K562 (cell line): Measurements from ENCODE around the gene BMI1. TPM values are rescaled to one million over a fixed set of nuclear protein-coding genes. Genes with fewer than 3 reads are reported as not detected.
A peak's percentile ranks its signal among the peaks of the same experiment; 100 is the strongest.

Source experiments
- CCAR2 ChIP-seq: fragments of 200-400 bp; formaldehyde crosslinking; IDR thresholded peaks from 2 replicates; pipeline ENCODE4 v1.6.1; 2017; ENCODE audit warnings: mild to moderate bottlenecking, low read depth, low read length
- FOXJ2 ChIP-seq: fragments of 200-800 bp; sonication (Bioruptor generic); IDR thresholded peaks from 2 replicates; pipeline ENCODE4 v1.6.1; 2016; ENCODE audit warnings: missing genetic modification characterization, missing compliant biosample characterization
- FOXK1 ChIP-seq: sonication (generic); formaldehyde crosslinking; IDR thresholded peaks from 2 replicates; pipeline ENCODE4 v1.8.0; 2022; ENCODE audit warnings: missing genetic modification reagents, mild to moderate bottlenecking, borderline replicate concordance
- MCM7 ChIP-seq, 2 experiments: fragments of 450-650 bp; IDR thresholded peaks; 2 replicates each; pipeline ENCODE4 v1.6.1; 2016 to 2018
- RNF2 ChIP-seq: sonication (generic); IDR thresholded peaks from 2 replicates; pipeline ENCODE4 v1.6.1; 2016
- SAP30 ChIP-seq: fragments of 200-600 bp; sonication (generic); IDR thresholded peaks from 2 replicates; pipeline ENCODE4 v1.6.1; 2012; ENCODE audit warnings: borderline replicate concordance, low read depth, mild to moderate bottlenecking, moderate library complexity, low read length, control low read depth, inconsistent platforms; ENCODE audit not compliant: insufficient read depth, poor library complexity, severe bottlenecking
- SLC30A9 ChIP-seq: fragments of 250-450 bp; sonication (Bioruptor Pico); IDR thresholded peaks from 2 replicates; pipeline ENCODE4 v1.8.0; 2022; ENCODE audit warnings: mild to moderate bottlenecking, moderate library complexity
- SMAD3 ChIP-seq: fragments of 450-650 bp; formaldehyde crosslinking; conservative IDR thresholded peaks from 2 replicates; pipeline ENCODE4 v1.4.0; 2020; ENCODE audit warnings: mild to moderate bottlenecking
- SMARCB1 ChIP-seq: IDR thresholded peaks from 2 replicates; pipeline ENCODE4 v1.6.1; 2011; ENCODE audit warnings: improper control_type of control experiment, low read depth; ENCODE audit not compliant: insufficient read length
- TAF15 ChIP-seq: fragments of 200-400 bp; formaldehyde crosslinking; IDR thresholded peaks from 2 replicates; pipeline ENCODE4 v1.6.1; 2017; ENCODE audit warnings: mild to moderate bottlenecking, low read depth, low read length, moderate library complexity
- ZNF212 ChIP-seq: fragments of 450-650 bp; formaldehyde crosslinking; IDR thresholded peaks from 2 replicates; pipeline ENCODE4 v1.4.0; 2020; ENCODE audit warnings: mild to moderate bottlenecking
- ZNF445 ChIP-seq: fragments of 250-450 bp; sonication (Bioruptor Pico); IDR thresholded peaks from 2 replicates; pipeline ENCODE4 v1.4.0; 2020; ENCODE audit warnings: low read depth, mild to moderate bottlenecking, moderate library complexity
- ZNF79 ChIP-seq: fragments of 250-450 bp; sonication (Bioruptor Pico); IDR thresholded peaks from 2 replicates; pipeline ENCODE4 v1.4.0; 2020; ENCODE audit warnings: low read depth, mild to moderate bottlenecking, moderate library complexity
- polyA plus RNA-seq, 8 experiments: library from polyadenylated mRNA; depleted of rRNA in 4 of 8; stranded (reverse) in 5 of 8; unstranded in 3 of 8; fragments of >200 nt; fragmentation: Nextera tagmentation in 2 of 8; fragmentation: Illumina TruSeq in 1 of 8; extraction: Ambion mirVana in 2 of 8; extraction: Trizol in 1 of 8; gene quantifications; 2 replicates each; pipeline versions ENCODE4 v1.2.1 to v1.2.3, GENCODE V29; 2011 to 2014; ENCODE audit warnings: inconsistent platforms in 1 of 8, missing spikeins in 1 of 8
- total RNA-seq, 7 experiments: library from RNA; depleted of rRNA in 6 of 7; stranded (reverse); fragments of >200 nt in 6 of 7; fragmentation: Illumina TruSeq in 2 of 7; extraction: Trizol in 2 of 7; gene quantifications; 2 replicates each; pipeline versions ENCODE4 v1.2.1 to v1.2.3, GENCODE V29; 2011 to 2021; ENCODE audit warnings: low replicate concordance in 1 of 7
- TF ChIP-seq, protein P1 (sequence below): fragments of 250-450 bp; sonication (Bioruptor Pico); IDR thresholded peaks from 2 replicates; pipeline ENCODE4 v1.5.0; 2021; ENCODE audit warnings: mild to moderate bottlenecking, moderate library complexity
- TF ChIP-seq, protein P2 (sequence below): fragments of 450-650 bp; IDR thresholded peaks from 2 replicates; pipeline ENCODE4 v1.6.1; 2014; ENCODE audit warnings: low read depth, mild to moderate bottlenecking, moderate library complexity, borderline replicate concordance
- TF ChIP-seq, protein P3 (sequence below): fragments of 450-650 bp; IDR thresholded peaks from one replicate; pipeline ENCODE4 v1.6.1; 2018; ENCODE audit warnings: mild to moderate bottlenecking, moderate library complexity; ENCODE audit not compliant: partially characterized antibody
- TF ChIP-seq, protein P4 (sequence below): sonication (generic); formaldehyde crosslinking; IDR thresholded peaks from 2 replicates; pipeline ENCODE4 v1.8.0; 2023; ENCODE audit warnings: mild to moderate bottlenecking, missing genetic modification reagents
- TF ChIP-seq, protein P5 (sequence below): fragments of 450-650 bp; formaldehyde crosslinking; IDR thresholded peaks from 2 replicates; pipeline ENCODE4 v1.4.0; 2020; ENCODE audit warnings: mild to moderate bottlenecking, mixed read lengths

BMI1 gene
- total and polyA plus RNA-seq, 9 of the 15 experiments (the other 6 are each of a cell fraction or from before 2014, with no cell fraction given), result 21.4 to 103 (median 70.8) TPM

DNA sequence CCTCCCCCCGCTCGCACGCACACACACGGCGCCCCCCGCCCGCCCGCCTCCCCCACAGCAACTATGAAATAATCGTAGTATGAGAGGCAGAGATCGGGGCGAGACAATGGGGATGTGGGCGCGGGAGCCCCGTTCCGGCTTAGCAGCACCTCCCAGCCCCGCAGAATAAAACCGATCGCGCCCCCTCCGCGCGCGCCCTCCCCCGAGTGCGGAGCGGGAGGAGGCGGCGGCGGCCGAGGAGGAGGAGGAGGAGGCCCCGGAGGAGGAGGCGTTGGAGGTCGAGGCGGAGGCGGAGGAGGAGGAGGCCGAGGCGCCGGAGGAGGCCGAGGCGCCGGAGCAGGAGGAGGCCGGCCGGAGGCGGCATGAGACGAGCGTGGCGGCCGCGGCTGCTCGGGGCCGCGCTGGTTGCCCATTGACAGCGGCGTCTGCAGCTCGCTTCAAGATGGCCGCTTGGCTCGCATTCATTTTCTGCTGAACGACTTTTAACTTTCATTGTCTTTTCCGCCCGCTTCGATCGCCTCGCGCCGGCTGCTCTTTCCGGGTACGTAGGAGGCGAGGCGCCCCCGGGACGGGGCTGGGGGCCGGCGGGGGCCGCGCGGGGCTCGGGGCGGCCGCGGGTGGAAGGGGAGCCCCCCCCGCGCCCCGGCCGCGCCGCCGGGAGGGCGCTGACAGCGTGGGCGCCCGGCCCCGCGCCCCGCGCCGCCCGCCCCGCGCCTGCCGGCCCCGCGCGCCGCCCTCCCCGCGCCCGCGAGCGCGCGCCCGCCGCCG lies 441 bp downstream of the BMI1 start (continued):
- TF ChIP-seq, protein P1, sequence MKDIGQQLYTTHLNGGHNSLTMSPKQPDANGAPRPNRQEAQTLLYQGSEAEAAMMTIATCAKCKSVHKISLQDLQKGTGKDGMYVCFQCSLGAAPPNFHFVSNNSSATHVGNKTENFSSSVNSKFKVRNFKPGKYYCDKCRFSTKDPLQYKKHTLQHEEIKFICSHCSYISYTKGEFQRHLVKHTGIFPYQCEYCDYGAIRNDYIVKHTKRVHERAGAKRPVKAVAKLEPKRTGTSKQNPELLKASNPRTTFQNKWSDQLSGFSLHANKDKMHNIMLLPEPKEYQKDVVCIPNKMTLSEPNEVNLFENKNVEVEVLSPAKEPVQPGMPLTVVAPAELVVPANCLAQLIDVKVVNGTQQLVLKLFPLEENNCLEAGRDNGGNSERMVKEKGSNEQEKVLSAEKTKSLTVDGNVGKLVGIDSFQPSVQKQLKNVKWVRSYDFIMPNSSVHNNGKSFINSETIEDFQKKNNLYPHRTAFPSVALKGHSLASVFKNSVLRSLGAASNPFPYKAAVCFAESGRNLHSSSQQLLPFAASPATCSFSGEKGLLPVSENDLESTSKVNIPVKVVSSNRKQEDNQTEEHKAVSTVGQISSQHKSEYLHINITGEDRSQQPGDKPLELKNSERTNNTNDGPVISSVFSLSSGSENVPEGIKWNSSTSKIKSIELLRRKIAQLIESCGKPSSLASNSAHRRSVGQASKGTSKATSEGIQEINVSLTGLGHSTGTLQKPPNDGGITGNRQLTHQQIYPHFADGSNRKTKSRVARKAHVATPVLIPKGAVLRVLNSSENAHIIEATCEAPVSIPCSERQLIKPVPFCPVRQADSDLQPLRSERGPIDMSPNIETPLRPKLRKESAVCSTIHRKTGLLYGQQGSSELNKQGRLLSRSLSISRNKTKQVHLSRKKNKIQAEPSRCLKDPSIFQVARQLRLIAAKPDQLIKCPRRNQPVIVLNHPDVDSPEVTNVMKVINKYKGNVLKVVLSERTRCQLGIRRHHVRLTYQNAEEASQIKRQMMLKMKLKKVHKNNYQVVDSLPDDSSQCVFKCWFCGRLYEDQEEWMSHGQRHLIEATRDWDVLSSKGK (CRISPR knock-in tag), result no peak
- TF ChIP-seq CCAR2 (no peak), ZNF445 (CRISPR knock-in tag) (no peak), RNF2 (peak; percentile 59; the same call in 1 of the 2 replicates), FOXK1 (CRISPR knock-in tag) (no peak), MCM7 (IDR thresholded peaks at IDR 0.05) (no peak), TAF15 (no peak), SAP30 (no peak), FOXJ2 (0 out of 2 replicates have a peak, but pooled peaks have one; percentile 51), ZNF212 (CRISPR knock-in tag) (0 out of 2 replicates have a peak, but pooled peaks have one; percentile 17), SMAD3 (no peak), SMARCB1 (no peak), ZNF79 (CRISPR knock-in tag) (no peak), SLC30A9 (CRISPR knock-in tag) (no peak)
- TF ChIP-seq, protein P2, sequence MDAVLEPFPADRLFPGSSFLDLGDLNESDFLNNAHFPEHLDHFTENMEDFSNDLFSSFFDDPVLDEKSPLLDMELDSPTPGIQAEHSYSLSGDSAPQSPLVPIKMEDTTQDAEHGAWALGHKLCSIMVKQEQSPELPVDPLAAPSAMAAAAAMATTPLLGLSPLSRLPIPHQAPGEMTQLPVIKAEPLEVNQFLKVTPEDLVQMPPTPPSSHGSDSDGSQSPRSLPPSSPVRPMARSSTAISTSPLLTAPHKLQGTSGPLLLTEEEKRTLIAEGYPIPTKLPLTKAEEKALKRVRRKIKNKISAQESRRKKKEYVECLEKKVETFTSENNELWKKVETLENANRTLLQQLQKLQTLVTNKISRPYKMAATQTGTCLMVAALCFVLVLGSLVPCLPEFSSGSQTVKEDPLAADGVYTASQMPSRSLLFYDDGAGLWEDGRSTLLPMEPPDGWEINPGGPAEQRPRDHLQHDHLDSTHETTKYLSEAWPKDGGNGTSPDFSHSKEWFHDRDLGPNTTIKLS, result no peak
- TF ChIP-seq, protein P3, sequence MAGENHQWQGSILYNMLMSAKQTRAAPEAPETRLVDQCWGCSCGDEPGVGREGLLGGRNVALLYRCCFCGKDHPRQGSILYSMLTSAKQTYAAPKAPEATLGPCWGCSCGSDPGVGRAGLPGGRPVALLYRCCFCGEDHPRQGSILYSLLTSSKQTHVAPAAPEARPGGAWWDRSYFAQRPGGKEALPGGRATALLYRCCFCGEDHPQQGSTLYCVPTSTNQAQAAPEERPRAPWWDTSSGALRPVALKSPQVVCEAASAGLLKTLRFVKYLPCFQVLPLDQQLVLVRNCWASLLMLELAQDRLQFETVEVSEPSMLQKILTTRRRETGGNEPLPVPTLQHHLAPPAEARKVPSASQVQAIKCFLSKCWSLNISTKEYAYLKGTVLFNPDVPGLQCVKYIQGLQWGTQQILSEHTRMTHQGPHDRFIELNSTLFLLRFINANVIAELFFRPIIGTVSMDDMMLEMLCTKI, result no peak
- TF ChIP-seq, protein P4, sequence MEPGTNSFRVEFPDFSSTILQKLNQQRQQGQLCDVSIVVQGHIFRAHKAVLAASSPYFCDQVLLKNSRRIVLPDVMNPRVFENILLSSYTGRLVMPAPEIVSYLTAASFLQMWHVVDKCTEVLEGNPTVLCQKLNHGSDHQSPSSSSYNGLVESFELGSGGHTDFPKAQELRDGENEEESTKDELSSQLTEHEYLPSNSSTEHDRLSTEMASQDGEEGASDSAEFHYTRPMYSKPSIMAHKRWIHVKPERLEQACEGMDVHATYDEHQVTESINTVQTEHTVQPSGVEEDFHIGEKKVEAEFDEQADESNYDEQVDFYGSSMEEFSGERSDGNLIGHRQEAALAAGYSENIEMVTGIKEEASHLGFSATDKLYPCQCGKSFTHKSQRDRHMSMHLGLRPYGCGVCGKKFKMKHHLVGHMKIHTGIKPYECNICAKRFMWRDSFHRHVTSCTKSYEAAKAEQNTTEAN (CRISPR knock-in tag), result no peak
- TF ChIP-seq, protein P5, sequence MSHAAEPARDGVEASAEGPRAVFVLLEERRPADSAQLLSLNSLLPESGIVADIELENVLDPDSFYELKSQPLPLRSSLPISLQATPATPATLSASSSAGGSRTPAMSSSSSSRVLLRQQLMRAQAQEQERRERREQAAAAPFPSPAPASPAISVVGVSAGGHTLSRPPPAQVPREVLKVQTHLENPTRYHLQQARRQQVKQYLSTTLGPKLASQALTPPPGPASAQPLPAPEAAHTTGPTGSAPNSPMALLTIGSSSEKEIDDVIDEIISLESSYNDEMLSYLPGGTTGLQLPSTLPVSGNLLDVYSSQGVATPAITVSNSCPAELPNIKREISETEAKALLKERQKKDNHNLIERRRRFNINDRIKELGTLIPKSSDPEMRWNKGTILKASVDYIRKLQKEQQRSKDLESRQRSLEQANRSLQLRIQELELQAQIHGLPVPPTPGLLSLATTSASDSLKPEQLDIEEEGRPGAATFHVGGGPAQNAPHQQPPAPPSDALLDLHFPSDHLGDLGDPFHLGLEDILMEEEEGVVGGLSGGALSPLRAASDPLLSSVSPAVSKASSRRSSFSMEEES (CRISPR knock-in tag), result no peak
